ENCODE measurements around the gene ZNF654.
"Not testable (repeated sequence)": the region's sequence is repeated elsewhere in the genome, so short reads cannot be mapped to it uniquely, and the experiment has no call there.

ZNF654 gene

DNA sequence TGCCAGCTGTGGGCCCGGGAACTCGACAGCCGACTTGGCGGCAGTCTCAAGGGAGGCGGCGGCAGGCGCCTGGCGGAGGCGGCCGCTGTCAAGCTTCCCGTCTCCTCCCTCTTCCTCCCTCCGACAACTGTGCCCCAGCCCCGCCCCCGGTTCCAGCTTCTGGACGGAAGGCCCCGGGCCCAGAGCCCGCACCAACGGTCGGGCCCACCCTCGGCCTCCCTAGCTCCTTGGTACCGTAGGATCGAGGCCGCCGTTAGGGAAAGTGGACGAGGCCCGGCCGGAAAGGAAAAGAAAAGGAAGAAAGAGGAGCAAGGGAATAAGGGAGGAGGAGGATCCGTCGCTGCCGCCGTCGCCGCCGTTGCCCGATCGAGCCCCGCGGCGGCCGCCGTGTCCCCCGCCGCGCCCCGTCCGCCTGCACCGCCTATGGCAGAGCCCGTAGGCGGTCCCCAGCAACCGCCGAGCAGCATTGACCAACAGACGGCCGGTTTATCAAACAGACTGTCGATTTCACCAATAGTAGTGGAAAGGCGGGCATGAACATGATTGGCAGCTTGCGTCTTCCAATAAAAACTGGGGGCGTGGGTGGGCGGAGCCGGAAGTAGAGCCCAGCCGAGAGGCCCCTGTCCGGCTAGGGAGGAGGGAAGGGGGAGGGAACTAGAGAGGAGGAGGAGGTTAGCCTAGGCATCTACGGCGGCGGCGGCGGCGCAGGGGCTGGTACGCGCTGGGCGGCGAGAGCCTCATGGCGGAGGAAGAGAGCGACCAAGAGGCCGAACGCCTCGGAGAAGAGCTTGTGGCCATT is at the start of gene ZNF654, which contains the start of gene CGGBP1:
Gene ZNF654, plus strand, starts transcription at position 675 of the 799 bp plus-strand sequence. Its CDS starts 65 bp downstream, at position 740.
Gene CGGBP1, minus strand, starts transcription at position 425 of the 799 bp plus-strand sequence. CDS start 3,029 bp downstream, outside the sequence.
- peak; percentile 98 for DNase-seq (ENCODE audit: low spot score)

DNA sequence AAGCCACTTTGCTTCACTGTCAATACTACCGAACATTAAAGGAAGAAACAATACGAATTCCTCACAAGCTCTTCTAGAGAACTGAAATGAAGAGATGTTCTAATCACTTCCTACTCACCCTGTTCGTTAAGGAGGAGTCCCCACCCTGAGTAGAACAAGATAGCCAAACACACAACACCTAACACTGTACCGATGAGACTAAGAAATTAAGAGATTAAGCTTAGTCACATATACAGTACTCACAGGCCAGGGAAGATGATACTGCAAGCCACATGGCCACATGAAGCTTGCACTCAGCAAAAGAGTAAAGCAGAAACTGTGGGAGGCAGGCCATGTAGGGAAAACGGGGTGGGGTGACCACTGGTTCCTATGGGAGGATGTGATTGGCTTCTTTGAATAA is 48.2 kb upstream of the ZNF654 start:
- no peak for DNase-seq (ENCODE audit: low spot score)

DNA sequence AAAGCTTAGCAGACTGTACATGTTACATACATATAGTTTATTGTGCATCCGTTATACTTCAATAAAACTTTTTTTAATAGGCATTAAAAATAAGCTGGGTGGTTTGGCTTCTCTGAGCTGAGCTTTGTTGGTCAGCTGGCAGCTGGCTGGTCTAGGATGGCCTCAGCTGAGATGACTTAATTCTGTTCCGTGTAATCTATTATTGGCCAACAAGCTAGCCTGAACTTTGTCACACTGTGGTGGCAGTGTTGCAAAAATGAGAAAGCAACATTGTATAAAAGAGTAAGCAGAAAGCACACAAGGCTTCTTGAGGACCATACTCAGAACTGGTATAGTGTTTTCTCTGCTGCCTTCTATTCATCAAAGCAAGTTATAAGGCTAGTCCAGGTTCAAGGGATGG is 45.5 kb upstream of the ZNF654 start:
- DNase-seq (ENCODE audit: low spot score) = no peak

- DNase-seq (ENCODE audit: low spot score) = not testable (repeated sequence)
Observed at GRCh38 chr3:88015656-88016055, 43.4 kb upstream of the ZNF654 start.

- DNase-seq (ENCODE audit: low spot score) = no peak
Observed at GRCh38 chr3:88019024-88019423, 40.0 kb upstream of the ZNF654 start.

GRCh38 chr3:88025001-88025552 is 34.0 kb upstream of the ZNF654 start:
- DNase-seq (ENCODE audit: low spot score) = no peak

DNA sequence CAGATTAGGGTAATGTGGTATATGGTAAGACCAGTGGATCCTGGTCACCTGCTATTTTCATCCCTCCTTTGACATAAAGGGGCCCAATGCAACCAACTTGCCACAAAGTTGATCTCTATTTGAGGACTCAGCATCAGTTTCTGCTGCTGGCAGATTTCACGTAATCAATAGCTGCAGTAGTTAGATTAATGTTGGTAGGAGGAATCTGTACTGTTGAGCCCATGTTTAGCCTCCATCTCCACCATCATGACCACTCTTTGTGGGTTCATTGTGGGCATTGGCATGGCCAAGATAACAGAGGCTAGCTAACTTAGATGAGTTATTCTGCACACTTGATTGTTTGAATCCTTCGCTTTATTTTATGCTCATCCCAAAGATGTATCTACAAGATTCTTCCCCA is 30.2 kb upstream of the ZNF654 start:
- no peak for DNase-seq (ENCODE audit: low spot score)

GRCh38 chr3:88030210-88030609 is 28.8 kb upstream of the ZNF654 start:
- DNase-seq (ENCODE audit: low spot score) = no peak

DNA sequence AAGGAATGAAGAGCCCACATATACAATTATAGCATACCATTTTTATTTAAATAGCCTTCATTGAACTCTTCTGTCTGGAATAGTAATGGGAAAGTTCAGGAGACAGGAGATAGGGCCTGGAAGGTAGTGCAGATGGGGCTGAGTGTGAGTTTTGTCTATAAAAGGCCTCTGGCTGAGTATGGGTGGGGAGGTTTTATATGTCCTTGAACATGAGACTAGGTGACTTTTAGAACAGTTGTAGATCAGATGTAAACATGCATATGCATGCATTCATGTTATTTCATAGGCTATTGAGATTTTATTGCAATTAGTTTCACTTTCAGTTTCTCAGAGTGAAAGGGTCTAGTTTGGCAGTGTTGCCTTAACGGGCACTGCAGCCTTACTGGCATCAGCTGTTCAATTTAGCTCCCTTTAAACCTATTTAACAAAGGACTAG is 27.4 kb upstream of the ZNF654 start:
- peak; percentile 60 for DNase-seq (ENCODE audit: low spot score)

DNA sequence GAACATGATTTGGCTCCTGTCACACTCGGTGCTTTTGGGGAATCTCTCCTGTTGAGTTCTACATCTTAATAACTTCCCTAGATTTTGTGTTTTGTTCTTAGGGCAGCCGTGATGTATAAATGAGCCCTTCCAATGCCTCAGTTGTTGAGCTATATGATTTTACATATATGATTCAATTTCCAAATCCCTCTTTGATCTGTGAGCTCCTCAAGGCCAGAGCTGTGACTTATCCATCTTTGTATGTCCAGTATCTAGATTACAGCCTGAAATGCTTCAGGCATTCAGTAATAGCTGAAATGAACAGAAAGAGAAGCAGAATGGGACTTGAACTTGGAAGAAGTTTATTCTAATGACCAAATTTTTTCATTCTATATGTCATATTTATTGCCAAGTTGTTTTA is 26.8 kb upstream of the ZNF654 start:
- DNase-seq (ENCODE audit: low spot score) = no peak

DNA sequence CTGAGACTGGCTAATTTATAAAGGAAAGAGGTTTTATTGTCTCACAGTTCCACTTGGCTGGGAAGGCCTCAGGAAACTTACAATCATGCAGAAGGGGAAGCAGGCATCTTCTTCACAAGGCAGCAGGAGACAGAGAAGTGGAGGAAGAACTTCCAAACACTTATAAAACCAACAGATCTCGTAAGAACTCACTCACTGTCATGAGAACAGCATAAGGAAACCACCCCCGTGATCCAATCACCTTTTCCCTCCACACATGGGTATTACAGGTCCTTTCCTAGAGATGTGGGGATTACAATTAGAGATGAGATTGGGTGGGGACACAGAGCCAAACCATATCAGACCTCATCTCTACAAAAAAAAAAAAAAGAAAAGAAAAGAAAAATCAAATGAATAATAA is 26.0 kb upstream of the ZNF654 start:
- no peak for DNase-seq (ENCODE audit: low spot score)

- DNase-seq (ENCODE audit: low spot score) = peak; percentile 93
Observed at GRCh38 chr3:88033808-88034207, 25.2 kb upstream of the ZNF654 start.

- DNase-seq (ENCODE audit: low spot score) = no peak
Observed at GRCh38 chr3:88034491-88035275, 24.4 kb upstream of the ZNF654 start.

GRCh38 chr3:88036221-88036620 is 22.8 kb upstream of the ZNF654 start:
- DNase-seq (ENCODE audit: low spot score) = no peak

DNA sequence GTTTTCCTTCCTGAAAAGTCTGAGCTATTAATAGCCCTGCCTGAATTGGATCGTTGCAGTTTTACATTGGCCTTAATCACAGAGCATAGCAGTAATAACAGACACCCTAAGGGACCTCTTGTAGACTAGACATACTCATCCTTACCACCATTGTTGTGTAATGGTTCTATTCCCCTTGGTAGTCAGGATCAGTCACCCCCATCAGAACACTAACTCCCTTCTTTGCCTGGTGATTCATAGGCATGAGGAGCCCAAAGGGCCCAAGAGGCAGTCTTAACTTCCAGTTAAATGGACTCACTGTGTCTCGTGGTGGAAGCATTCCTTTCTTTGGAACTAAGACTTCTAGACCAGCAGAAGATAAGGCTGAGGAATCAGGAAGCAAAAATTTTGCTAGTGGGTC is 20.5 kb upstream of the ZNF654 start:
- peak; percentile 98 for DNase-seq (ENCODE audit: low spot score)

DNA sequence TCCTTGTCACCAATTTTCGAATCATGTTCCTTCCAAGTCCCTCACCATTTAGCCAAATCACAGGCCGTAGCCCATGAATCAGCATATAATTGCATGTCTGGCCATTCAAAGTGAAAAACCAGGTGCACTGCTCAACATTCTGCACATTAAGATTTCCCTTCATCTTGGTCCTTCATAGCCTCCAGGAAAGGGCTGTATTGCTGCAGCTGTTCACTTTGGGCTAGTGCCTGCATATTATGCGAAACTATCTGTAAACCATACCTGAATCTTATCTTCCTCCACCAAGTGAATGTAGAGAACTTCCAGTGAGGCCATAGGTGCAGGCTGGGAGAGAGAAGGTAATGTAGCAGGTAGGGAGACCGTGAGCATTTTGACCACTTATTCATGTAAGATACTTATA is 18.5 kb upstream of the ZNF654 start:
- no peak for DNase-seq (ENCODE audit: low spot score)

GRCh38 chr3:88041005-88041404 is 18.1 kb upstream of the ZNF654 start:
- DNase-seq (ENCODE audit: low spot score) = no peak

DNA sequence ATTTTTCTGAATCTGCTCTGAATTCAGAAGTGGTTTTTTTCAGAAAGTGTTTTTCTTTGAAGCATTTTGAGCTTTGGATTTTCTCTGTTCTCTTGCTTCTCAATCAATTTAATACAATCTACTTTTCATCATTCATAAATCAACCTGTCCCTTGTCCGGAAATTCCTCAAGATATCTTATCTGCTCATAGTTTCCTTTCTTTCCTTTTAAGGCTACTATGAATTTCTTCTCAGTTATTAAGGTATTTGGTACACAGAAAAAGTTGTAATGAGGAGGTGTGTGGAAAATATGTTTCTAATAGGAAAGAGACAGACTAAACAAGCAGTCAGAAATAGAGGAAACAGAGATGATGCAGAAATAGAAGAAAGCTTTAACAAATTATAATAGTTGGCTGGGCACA is 14.6 kb upstream of the ZNF654 start:
- no peak for DNase-seq (ENCODE audit: low spot score)

DNA sequence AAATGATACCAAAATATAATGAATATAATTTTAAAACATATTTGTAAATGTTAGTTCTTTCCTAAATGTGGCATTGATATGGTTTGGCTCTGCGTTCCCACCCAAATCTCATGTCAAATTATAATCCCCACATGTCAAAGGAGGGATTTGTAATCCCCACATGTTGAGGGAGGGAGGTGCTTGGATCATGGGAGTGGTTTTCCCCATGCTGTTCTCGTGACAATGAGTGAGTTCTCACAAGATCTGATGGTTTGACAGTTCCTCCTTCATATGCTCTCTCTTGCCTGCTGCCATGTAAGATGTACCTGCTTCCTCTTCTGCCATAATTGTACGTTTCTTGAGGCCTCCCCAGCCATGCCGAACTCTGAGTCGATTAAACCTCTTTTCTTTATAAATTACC is 12.3 kb upstream of the ZNF654 start:
- no peak for DNase-seq (ENCODE audit: low spot score)

DNA sequence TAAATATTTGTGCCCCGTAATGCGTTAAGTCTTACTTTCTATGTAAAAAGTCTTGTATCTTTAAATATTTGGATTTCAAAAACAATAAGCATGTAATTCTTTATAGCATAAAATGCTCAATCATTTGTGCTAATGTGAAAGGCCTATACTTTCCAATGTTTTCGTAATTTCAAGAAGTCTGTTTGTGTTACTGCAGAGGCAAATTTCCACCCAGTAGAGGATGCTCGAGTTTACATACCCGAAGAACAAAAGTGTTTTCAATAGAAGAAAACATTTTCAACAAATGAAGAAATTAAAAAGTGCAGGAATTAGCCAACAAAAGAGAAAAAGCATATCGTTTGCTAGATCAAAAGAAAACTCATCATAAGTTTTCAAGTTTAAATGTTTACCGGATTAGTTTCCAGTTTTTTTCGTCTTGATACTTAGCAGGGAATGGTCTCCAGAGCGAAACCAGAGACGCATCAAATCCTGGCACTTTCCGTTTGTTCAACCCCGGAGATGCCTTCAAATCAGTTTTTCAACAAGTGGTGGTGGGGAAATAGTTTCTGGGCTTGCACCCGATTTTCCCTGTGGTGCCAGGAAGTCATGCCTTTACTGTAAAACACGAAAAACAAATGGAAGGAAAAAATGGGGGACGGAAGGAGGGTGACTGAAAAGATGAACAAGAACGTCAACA is 1.3 kb upstream of the ZNF654 start:
- DNase-seq (ENCODE audit: low spot score) = no peak

- DNase-seq (ENCODE audit: low spot score) = no peak
Observed at GRCh38 chr3:88058306-88058580, 812 bp upstream of the ZNF654 start.

GRCh38 chr3:88059380-88060170 is 520 bp downstream of the ZNF654 start:
- no peak for DNase-seq (ENCODE audit: low spot score)
